Measurements from ENCODE around the gene VWA8.
"Not testable (repeated sequence)": the region's sequence is repeated elsewhere in the genome, so short reads cannot be mapped to it uniquely, and the experiment has no call there.

DNA sequence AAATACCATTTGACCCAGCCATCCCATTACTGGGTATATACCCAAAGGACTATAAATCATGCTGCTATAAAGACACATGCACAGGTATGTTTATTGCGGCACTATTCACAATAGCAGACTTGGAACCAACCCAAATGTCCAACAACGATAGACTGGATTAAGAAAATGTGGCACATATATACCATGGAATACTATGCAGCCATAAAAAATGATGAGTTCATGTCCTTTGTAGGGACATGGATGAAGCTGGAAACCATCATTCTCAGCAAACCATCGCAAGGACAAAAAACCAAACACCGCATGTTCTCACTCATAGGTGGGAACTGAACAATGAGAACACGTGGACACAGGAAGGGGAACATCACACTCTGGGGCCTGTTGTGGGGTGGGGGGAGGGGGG is 323.9 kb downstream of the VWA8 start:
- TF ChIP-seq, protein P1, sequence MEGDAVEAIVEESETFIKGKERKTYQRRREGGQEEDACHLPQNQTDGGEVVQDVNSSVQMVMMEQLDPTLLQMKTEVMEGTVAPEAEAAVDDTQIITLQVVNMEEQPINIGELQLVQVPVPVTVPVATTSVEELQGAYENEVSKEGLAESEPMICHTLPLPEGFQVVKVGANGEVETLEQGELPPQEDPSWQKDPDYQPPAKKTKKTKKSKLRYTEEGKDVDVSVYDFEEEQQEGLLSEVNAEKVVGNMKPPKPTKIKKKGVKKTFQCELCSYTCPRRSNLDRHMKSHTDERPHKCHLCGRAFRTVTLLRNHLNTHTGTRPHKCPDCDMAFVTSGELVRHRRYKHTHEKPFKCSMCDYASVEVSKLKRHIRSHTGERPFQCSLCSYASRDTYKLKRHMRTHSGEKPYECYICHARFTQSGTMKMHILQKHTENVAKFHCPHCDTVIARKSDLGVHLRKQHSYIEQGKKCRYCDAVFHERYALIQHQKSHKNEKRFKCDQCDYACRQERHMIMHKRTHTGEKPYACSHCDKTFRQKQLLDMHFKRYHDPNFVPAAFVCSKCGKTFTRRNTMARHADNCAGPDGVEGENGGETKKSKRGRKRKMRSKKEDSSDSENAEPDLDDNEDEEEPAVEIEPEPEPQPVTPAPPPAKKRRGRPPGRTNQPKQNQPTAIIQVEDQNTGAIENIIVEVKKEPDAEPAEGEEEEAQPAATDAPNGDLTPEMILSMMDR (IDR thresholded peaks at IDR 0.05), result not testable (repeated sequence)
- TF ChIP-seq POLR2A (IDR thresholded peaks at IDR 0.05), result not testable (repeated sequence)

Measured in breast epithelium (tissue), 3 donors.